ENCODE results near the gene TACC3. TPM values are rescaled to one million over a fixed set of nuclear protein-coding genes. Genes with fewer than 3 reads are reported as not detected.

TACC3 gene
- total RNA-seq, 1 donor from 2014 or later = 40.1 TPM

GRCh38 chr4:1786544-1787362, 65.4 kb downstream of the TACC3 start:
- no peak for DNase-seq (ENCODE audit: extremely low read depth, low read depth, low spot score)

GRCh38 chr4:1787411-1788077, 66.2 kb downstream of the TACC3 start:
- no peak for DNase-seq (ENCODE audit: extremely low read depth, low read depth, low spot score)

GRCh38 chr4:1788254-1788973, 67.1 kb downstream of the TACC3 start:
- no peak for DNase-seq (ENCODE audit: extremely low read depth, low read depth, low spot score)

- DNase-seq (ENCODE audit: extremely low read depth, low read depth, low spot score) = no peak
These were observed 68.2 kb downstream of the TACC3 start for GRCh38 chr4:1789552-1789951.

- DNase-seq (ENCODE audit: extremely low read depth, low read depth, low spot score) = no peak
These were observed 68.7 kb downstream of the TACC3 start for GRCh38 chr4:1790005-1790404.

GRCh38 chr4:1792158-1792831, 71.0 kb downstream of the TACC3 start:
- DNase-seq (ENCODE audit: extremely low read depth, low read depth, low spot score) = no peak

- DNase-seq (ENCODE audit: extremely low read depth, low read depth, low spot score) = no peak
These were observed 71.6 kb downstream of the TACC3 start, which contains the start of gene FGFR3 for GRCh38 chr4:1792832-1793495. Gene FGFR3 (plus strand): TSS chr4:1793293. CDS start chr4:1793935, 642 bp downstream.

- no peak for DNase-seq (ENCODE audit: extremely low read depth, low read depth, low spot score)
These were observed 72.1 kb downstream of the TACC3 start for GRCh38 chr4:1793496-1793840.

- DNase-seq (ENCODE audit: extremely low read depth, low read depth, low spot score) = no peak
These were observed 72.9 kb downstream of the TACC3 start for GRCh38 chr4:1793940-1794808.

Other genes starting within 250 kb of the TACC3 start
- 2.7 and 7.8 TPM in 2 replicates for gene FAM53A, start 37.2 kb upstream of the TACC3 start, total RNA-seq
- gene SLBP, start 9.2 kb upstream of the TACC3 start, total RNA-seq = 75.4 and 78.5 TPM in 2 replicates
- 45.7 and 49.5 TPM in 2 replicates for gene TMEM129, start 198 bp upstream of the TACC3 start, total RNA-seq
- gene FGFR3, start 71.8 kb downstream of the TACC3 start, total RNA-seq = 0.05 and 2.1 TPM in 2 replicates
- gene LETM1, start 134.6 kb downstream of the TACC3 start, total RNA-seq = 57.5 and 65.3 TPM in 2 replicates
- gene NSD2, start 149.9 kb downstream of the TACC3 start, total RNA-seq = 41.9 and 49.8 TPM in 2 replicates

Data from glomerular endothelial cell (primary cell).